Activated naive CD8-positive, alpha-beta T cell treated with anti-CD3 and anti-CD28 coated beads for 36 hours (primary cell): ENCODE results near the gene MTX1. TPM values are rescaled to one million over a fixed set of nuclear protein-coding genes. Genes with fewer than 3 reads are reported as not detected.
A peak's percentile ranks its signal among the peaks of the same experiment; 100 is the strongest.
"Not testable (repeated sequence)": the region's sequence is repeated elsewhere in the genome, so short reads cannot be mapped to it uniquely, and the experiment has no call there.

ENCODE experiments used
- DNase-seq: peaks from one replicate; pipeline ENCODE4 v3.0.0; 2021
- H3K27ac Mint-ChIP-seq: one replicate; pipeline ENCODE4 v1.8.0; 2022; ENCODE audit warnings: mild to moderate bottlenecking, moderate library complexity, mixed read lengths
- H3K27me3 Mint-ChIP-seq: one replicate; pipeline ENCODE4 v1.8.0; 2022; ENCODE audit warnings: mild to moderate bottlenecking, mixed read lengths
- H3K36me3 Mint-ChIP-seq: one replicate; pipeline ENCODE4 v1.8.0; 2021; ENCODE audit warnings: mild to moderate bottlenecking, mixed read lengths
- H3K4me1 Mint-ChIP-seq: one replicate; pipeline ENCODE4 v1.8.0; 2021; ENCODE audit warnings: mixed read lengths
- H3K4me3 Mint-ChIP-seq: one replicate; pipeline ENCODE4 v1.8.0; 2022; ENCODE audit warnings: mild to moderate bottlenecking, moderate library complexity, mixed read lengths
- H3K9me3 Mint-ChIP-seq: one replicate; pipeline ENCODE4 v1.8.0; 2022; ENCODE audit warnings: mixed read lengths
- total RNA-seq, 2 experiments: library from RNA; stranded (reverse); gene quantifications; one replicate each; pipeline ENCODE4 v1.2.3, GENCODE V29; 2021

MTX1 gene
- total RNA-seq, 2 experiments from 2014 or later: 68.0 to 72.5 TPM

DNA sequence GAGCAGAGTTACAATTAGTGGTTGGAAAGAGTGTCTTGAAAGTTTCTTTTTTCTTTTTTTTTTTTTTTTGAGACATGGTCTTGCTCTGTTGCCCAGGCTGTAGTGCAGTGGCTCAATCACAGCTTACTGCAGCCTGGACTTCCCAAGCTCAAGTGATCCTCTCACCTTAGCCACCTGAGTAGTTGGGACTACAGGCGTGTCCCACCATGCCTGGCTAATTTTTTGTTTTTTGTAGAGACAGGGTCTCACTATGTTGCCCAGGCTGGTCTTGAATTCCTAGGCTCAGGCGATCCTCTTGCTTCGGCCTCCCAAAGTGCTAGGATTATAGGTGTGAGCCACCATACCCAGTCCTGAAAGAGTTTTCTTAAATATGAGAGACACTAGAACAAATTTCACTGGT lies 38.3 kb downstream of the MTX1 start:
- DNase-seq, H3K4me3 Mint-ChIP-seq, H3K27me3 Mint-ChIP-seq, H3K9me3 Mint-ChIP-seq, H3K27ac Mint-ChIP-seq: not testable (repeated sequence)
- H3K4me1 Mint-ChIP-seq: peaks cover 25% of the 10 kb centered on the region
- H3K36me3 Mint-ChIP-seq: peaks cover 20% of the 10 kb centered on the region

DNA sequence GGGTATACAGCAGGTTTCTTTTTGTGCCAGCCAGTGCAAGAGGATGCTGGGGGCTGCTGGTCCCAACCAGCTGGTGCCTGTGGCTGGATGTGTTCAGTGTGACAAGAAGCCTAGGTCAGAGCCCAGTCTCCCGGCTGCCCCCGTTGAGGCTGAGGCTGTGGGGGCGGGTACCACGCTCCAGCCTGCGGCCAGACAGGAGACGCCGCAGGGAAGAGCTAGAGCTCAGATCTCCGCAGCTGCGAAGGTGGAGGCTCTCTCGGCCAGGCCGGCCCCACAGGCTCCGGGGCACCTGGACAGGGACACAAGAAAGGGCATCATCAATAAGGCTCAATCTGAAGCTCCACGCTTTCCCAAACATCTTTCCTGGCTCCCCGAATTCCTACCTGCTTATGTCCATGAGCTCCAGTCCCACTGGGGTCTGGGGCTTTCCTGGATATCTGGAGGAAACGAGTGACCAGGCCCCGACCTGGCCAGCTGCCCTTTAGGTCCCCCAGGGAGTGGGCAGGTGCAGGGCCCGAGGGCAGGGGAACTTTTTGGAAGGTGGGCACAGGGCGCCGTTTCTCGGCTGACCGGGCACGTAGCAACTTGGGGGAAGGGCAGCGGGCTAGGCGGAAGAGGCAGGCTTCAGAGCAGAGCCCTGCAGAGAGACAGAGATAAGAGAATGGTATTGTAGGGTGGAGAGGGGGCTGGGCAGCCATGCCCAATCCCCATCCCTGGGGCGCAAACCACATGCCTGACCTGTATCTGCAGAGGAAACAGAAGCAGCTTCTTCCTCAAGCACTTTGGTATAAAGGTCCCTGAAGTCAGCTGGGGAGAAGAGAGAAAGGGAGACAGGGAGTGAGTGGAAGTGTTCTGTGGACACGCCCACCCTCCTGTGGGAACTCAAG lies 39.4 kb downstream of the MTX1 start:
- Mint-ChIP-seq H3K27ac (no peak overlapping the region), H3K4me1 (peaks cover 20% of the 10 kb centered on the region), H3K9me3 (no peaks in the 10 kb centered on the region), H3K4me3 (no peak overlapping the region), H3K36me3 (peaks cover 18% of the 10 kb centered on the region), H3K27me3 (peaks cover 4% of the 10 kb centered on the region)
- no peak for DNase-seq

DNA sequence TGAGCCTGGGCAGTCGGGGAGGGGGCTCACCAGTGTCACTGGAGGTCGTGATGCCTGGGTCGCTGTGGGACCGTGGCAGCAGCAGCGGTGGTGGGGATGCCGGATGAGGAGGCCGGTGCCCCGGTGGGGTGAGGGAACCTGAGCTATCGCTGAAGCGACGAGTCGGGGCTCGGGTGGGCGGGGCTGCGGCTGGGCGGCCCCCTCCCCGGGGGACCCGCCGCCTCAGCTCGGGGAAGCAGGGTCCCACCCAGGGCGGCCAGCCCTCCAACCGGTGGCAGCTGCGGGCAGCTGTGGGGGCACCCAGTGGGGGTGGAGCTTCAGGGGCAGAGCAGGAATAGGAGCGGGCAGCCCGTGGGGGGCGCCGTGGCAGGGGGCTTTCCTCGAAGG lies 41.7 kb downstream of the MTX1 start:
- peaks cover 20% of the 10 kb centered on the region for H3K4me1 Mint-ChIP-seq
- no peak for DNase-seq
- H3K27me3 Mint-ChIP-seq: no peaks in the 10 kb centered on the region
- H3K4me3 Mint-ChIP-seq: peak overlapping the region; percentile 53
- no peaks in the 10 kb centered on the region for H3K9me3 Mint-ChIP-seq
- peaks cover 9% of the 10 kb centered on the region for H3K36me3 Mint-ChIP-seq
- no peak overlapping the region for H3K27ac Mint-ChIP-seq

DNA sequence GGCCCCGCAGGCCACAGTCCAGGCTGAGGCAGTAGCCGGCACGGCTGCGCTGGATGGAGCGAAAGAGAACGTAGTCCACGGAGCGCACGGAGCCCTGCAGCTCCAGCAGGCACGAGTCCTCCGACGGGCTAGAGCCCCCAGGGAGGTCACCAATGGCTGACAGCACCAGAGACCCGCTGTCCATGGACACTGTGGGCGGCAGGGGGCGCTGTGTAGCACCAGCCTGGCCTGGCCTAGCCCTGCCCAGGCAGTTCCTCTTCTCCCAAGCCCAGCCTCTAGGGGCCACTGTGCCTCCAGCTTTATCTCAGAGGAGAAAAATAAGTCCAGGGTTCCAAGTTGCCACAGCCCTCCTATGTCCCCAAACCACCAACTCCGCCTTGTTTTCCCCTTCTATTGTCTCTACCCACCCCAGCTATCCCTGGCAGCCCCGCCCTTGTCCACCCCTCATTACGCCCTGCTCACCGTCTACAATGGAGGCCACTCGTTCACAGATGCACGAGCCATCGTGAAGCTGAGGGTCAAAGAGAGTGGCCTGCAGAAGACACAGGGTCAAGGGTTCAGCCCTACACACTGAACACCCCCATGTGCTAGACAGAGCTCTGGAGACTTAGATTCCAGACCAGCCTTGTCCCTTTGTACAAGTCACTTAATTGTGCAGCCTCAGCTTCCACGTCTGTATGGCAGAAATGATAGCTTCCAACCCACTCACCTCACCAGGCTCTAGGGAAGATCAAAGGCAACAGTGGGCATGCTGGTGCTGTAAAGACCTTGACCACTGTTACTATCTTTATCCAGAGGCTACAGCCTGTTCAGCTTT lies 42.3 kb downstream of the MTX1 start:
- Mint-ChIP-seq H3K4me3 (peak overlapping the region; percentile 8), H3K27me3 (no peaks in the 10 kb centered on the region), H3K4me1 (peaks cover 23% of the 10 kb centered on the region), H3K36me3 (peaks cover 7% of the 10 kb centered on the region), H3K27ac (no peak overlapping the region), H3K9me3 (no peaks in the 10 kb centered on the region)
- DNase-seq: peak; percentile 96

DNA sequence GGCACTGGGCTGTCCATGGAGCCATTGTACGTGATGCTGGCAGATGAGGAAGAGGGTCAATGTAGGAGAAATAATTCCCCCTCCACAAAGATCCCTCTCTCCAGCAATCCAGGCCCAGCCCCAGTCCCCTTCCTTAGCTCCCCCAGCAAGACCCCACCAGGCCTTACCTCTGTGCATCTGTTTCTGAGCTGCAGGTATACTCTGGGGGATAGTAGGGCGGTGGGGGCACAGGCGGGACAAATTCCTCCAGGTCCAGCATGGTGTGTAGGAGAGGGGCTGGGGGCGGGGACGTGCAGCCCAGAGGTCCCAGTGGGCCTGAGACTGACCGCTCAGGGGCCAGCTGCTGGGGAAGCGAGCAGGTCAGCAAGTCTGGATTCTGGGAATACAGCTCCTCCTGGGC lies 43.1 kb downstream of the MTX1 start:
- no peak overlapping the region for H3K27ac Mint-ChIP-seq
- H3K4me1 Mint-ChIP-seq: peaks cover 21% of the 10 kb centered on the region
- no peaks in the 10 kb centered on the region for H3K9me3 Mint-ChIP-seq
- H3K27me3 Mint-ChIP-seq: no peaks in the 10 kb centered on the region
- no peak overlapping the region for H3K4me3 Mint-ChIP-seq
- peaks cover under 1% of the 10 kb centered on the region for H3K36me3 Mint-ChIP-seq
- DNase-seq: no peak

DNA sequence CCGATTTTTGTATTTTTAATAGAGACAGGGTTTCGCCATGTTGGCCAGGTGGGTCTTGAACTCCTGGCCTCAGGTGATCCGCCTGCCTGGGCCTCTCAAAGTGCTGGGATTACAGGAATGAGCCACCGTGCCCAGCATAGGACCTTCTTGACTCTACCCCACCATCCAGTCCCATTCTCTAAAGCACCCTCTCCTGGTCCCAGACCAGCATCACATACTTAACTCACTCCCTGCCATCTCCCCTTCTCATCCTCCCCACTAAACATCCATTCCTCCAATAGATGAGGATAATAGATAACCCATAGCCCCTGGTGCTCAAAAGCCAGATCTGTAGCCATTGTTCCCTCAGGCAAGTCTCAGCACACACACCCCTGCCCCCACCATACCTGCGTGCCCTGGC lies 44.7 kb downstream of the MTX1 start:
- Mint-ChIP-seq H3K9me3 (no peaks in the 10 kb centered on the region), H3K4me3 (peak overlapping the region; percentile 82), H3K36me3 (peaks cover 3% of the 10 kb centered on the region), H3K27me3 (no peaks in the 10 kb centered on the region), H3K4me1 (peaks cover 21% of the 10 kb centered on the region), H3K27ac (no peak overlapping the region)
- DNase-seq: no peak

DNA sequence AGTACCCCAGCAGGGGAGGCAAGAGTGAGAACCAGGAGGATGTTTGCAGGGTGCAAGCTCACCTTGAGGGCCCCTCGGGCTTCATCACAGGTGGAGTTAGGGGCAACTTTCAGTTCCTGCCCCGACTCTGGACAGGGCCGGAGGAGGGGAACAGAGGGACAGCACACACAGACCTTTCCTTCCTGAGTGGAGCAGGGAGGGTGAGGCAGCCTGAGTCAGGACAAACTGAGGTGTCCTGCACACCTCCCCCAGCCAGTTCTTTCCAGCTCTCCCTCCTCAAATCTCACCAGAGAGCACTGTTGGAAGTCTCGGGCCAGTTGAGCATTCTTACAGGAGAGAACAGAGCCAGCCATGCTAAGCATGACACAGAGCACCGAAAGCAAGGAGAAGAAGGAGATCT lies 45.3 kb downstream of the MTX1 start:
- Mint-ChIP-seq H3K27me3 (no peaks in the 10 kb centered on the region), H3K9me3 (no peaks in the 10 kb centered on the region), H3K4me1 (peaks cover 21% of the 10 kb centered on the region), H3K4me3 (peak overlapping the region; percentile 82), H3K27ac (peak overlapping the region; percentile 26), H3K36me3 (peaks cover 8% of the 10 kb centered on the region)
- no peak for DNase-seq

DNA sequence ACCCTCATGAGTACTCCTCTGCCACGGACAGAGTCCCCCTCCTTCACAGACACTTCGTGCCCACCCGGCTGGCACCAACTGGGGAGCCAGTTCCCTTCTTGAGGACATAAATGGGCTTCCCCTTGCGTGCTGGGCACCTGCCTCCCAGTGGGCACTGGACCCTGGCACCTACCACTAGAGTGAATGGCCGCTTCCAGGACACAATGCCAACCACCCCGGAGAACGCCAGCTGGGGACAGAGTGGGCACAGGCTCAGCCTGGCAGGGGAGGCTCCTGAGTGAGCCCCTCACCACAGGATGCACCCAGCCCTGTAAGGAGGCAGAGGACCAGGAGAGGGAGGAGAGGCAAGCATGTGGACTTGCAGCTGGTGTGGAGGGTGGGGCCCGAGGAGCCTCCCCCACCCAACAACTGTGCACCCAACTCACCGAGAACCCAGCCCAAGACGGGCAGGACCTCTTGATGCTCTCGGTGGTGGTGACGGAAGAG lies 45.8 kb downstream of the MTX1 start:
- no peaks in the 10 kb centered on the region for H3K9me3 Mint-ChIP-seq
- peaks cover 8% of the 10 kb centered on the region for H3K36me3 Mint-ChIP-seq
- no peak for DNase-seq
- peak overlapping the region; percentile 82 for H3K4me3 Mint-ChIP-seq
- H3K4me1 Mint-ChIP-seq: peaks cover 21% of the 10 kb centered on the region
- H3K27ac Mint-ChIP-seq: peak overlapping the region; percentile 43
- no peaks in the 10 kb centered on the region for H3K27me3 Mint-ChIP-seq

DNA sequence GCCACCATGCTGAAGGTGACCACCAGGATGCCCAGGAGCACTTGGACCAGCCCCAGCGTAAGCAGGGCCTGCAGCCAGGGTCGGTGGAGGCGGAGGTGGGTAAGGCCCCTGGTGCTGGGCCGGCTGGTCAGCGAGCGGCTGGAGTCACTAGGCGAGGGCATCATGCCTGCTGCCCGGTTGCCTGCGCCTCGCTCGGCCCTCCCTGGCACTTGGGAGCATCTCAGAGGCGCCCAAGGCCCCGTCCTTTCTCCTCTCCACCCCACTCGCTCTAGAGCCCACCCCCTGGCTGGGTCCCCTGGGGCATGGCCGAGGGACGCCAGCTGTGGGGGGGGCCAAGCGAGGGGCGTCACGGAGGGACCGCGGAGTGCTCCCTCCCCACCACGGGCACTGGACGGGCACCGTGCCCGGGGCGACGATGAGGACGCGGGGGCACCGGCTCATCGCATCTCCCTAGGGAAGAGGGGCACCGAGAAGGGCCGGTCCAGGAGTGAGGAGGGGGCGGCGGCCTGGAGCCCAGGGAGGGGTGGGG lies 46.3 kb downstream of the MTX1 start:
- Mint-ChIP-seq H3K4me3 (peak overlapping the region; percentile 82), H3K9me3 (no peaks in the 10 kb centered on the region), H3K27ac (peak overlapping the region; percentile 43), H3K36me3 (peaks cover 8% of the 10 kb centered on the region), H3K4me1 (peaks cover 21% of the 10 kb centered on the region), H3K27me3 (no peaks in the 10 kb centered on the region)
- no peak for DNase-seq

DNA sequence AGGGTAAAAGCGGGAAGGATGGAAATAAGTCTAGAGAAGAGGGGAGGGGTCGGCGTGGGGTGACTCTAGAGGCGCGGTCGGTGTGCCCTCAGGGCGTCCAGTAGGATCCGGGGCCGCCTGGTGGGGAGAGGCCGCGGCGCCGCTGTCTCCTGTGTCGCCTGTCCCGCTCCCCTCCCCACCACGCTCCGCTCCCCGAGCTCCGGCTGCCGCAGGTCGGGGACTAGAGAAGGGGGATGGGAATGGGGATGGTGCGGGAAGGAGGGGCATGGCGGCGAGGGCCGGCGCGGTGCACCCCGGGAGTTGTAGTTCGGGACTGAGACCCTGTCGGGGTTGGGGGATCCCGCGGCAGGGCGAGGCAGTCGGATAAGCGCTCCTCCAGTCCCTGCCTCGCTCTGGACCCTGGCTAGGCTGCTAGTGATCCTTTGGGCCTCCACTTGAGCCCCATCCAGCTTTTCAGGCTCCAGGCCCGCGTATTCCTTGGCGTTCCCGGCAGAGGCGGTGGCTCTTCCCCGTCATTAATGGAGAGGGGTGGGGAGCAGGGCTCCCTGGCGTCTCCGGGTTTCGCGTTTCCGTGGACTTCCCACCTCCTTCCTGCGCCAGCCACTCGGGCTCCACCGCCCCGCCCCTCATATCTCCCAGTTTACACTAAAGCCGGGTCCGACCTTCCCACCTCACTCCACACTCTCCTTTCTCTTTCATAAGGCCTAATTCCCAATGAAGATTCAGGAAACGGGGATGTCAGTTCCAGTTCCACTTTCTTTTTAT lies 46.9 kb downstream of the MTX1 start, which contains the start of gene ENTREP3:
ENTREP3 (minus strand) TSS at position 241 of the 765 bp plus-strand sequence. CDS start 606 bp downstream, outside the sequence.
- Mint-ChIP-seq H3K27ac (peak within 1 kb of the TSS; percentile 76), H3K4me1 (peaks cover 24% of the 10 kb centered on the region), H3K27me3 (no peaks in the 10 kb centered on the region), H3K36me3 (peaks cover 14% of the 10 kb centered on the region), H3K9me3 (no peaks in the 10 kb centered on the region), H3K4me3 (peak within 1 kb of the TSS; percentile 82)
- DNase-seq: peak; percentile 85

DNA sequence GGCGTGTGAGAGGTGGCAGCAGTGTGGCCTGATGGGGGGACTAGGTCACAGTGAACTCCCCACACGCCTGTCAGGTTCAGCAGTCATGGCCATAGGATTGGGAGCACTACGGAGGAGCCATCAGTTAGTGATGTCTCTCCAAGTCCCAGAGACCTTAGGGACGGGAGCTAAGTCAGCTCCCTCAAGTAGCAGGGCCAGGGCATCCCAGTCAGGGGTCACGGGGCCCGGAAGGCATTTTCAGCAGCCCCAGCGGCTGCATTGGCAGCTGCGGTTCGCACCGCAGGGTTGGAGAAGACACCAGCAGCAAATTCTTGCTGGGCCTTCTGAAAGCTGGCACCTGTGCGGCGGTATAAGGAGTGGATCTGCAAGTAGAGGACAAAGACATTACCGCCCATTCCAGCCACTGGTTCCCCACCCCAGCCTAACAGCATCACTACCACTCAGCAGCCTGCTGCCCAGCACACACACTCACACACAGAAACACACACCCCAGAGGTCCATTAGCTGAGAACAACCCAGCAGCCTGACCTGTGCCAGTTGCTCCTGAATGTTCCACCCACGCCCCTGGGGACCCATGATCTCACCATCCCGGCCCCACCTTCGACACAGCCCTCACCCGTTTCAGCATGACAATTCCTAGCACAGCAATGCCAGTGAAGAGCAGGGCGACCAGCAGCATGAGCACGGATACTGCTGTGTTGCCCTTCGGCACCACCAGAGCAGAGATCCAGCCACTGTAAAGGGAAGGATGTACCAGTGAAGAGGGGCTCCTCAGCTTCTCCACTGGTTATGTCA lies 47.8 kb downstream of the MTX1 start:
- peaks cover 20% of the 10 kb centered on the region for H3K36me3 Mint-ChIP-seq
- peak overlapping the region; percentile 76 for H3K27ac Mint-ChIP-seq
- H3K9me3 Mint-ChIP-seq: no peaks in the 10 kb centered on the region
- peaks cover 28% of the 10 kb centered on the region for H3K4me1 Mint-ChIP-seq
- H3K27me3 Mint-ChIP-seq: no peaks in the 10 kb centered on the region
- H3K4me3 Mint-ChIP-seq: peak overlapping the region; percentile 82
- DNase-seq: no peak

DNA sequence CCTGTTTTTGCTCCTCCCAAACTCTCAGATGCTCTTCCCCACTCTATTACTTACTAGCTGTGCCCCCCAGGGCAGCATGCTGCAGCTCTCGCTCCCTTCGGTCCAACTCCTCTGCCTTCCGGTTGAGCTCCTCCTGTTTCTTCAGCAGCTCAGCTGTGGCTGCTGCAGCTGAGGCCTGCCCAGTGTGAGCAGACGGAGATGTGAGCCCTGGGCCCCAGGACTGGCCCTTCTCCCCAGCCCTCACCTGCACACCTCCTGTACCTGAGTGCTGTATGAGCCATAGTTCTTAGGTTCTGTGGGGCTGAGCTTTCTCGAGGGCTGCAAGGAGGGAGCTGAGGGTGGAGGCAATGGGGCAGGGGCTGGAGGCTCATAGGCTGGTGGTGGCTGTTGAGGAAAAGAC lies 51.8 kb downstream of the MTX1 start:
- Mint-ChIP-seq H3K27ac (peak overlapping the region; percentile 43), H3K9me3 (no peaks in the 10 kb centered on the region), H3K4me1 (peaks cover 26% of the 10 kb centered on the region), H3K4me3 (peak overlapping the region; percentile 90), H3K36me3 (peaks cover 46% of the 10 kb centered on the region), H3K27me3 (no peaks in the 10 kb centered on the region)
- DNase-seq: no peak

DNA sequence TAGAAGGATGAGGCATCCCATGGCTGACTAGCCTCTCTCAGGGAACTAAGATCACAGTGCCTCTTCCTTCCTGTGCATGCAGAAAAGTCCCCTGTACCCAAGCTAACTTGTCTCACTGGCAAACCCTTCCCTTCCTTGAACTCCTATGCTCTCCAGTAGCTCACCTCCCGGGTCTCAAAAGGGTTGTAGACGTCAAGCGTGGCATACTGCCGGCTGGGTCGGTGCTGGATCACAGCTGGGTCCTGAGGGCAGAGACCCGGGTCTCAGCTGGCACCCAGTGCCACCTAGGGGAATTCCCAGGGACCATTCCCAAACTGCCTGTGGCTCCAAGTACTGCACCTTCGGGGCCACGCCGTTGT lies 53.0 kb downstream of the MTX1 start:
- H3K4me1 Mint-ChIP-seq: peaks cover 23% of the 10 kb centered on the region
- H3K27me3 Mint-ChIP-seq: no peaks in the 10 kb centered on the region
- H3K4me3 Mint-ChIP-seq: peak overlapping the region; percentile 90
- no peaks in the 10 kb centered on the region for H3K9me3 Mint-ChIP-seq
- H3K27ac Mint-ChIP-seq: peak overlapping the region; percentile 90
- H3K36me3 Mint-ChIP-seq: peaks cover 46% of the 10 kb centered on the region
- peak; percentile 28 for DNase-seq
